Brain microvascular endothelial cell (primary cell): ENCODE results near the gene ZBTB43.
"Not testable (repeated sequence)": the region's sequence is repeated elsewhere in the genome, so short reads cannot be mapped to it uniquely, and the experiment has no call there.

Experiments
- DNase-seq: peaks from one replicate; pipeline ENCODE4 v3.0.0-alpha.2; 2020
- H3K27ac ChIP-seq: fragments of 250-450 bp; sonication (Bioruptor Pico); 2 replicates; pipeline ENCODE4 v1.5.1; 2020; ENCODE audit warnings: mild to moderate bottlenecking, moderate library complexity
- H3K27me3 ChIP-seq: fragments of 250-450 bp; sonication (Bioruptor Pico); replicated peaks from 2 replicates; pipeline ENCODE4 v1.5.1; 2020; ENCODE audit warnings: mild to moderate bottlenecking
- H3K36me3 ChIP-seq: fragments of 250-450 bp; sonication (Bioruptor Pico); replicated peaks from 2 replicates; pipeline ENCODE4 v1.5.1; 2020; ENCODE audit warnings: mild to moderate bottlenecking
- H3K4me3 ChIP-seq: 2 replicates; pipeline ENCODE4 v1.5.1; 2011; ENCODE audit warnings: low read depth, mild to moderate bottlenecking, control low read depth, low read length, moderate library complexity
- CTCF ChIP-seq: IDR thresholded peaks from 2 replicates; pipeline ENCODE4 v1.5.1; 2011; ENCODE audit warnings: low read depth, mild to moderate bottlenecking, moderate library complexity, low read length, control low read depth, inconsistent platforms; ENCODE audit errors: missing control alignments
- in situ Hi-C: cut with HindIII; loops from 2 replicates; pipeline ENCODE4 v1.10.0; 2017; ENCODE audit warnings: low sequenced_read_pairs, low pct_ligation_motif_present

Gene ZBTB43

GRCh38 chr9:126805554-126806262 is 868 bp downstream of the ZBTB43 start:
- in situ Hi-C loops = no loop called here
- H3K36me3 ChIP-seq = peaks cover 3% of the 10 kb centered on the region
- H3K27ac ChIP-seq = peak overlapping the region; percentile 60
- H3K27me3 ChIP-seq = no peaks in the 10 kb centered on the region
- DNase-seq = peak; percentile 63
- H3K4me3 ChIP-seq = peak overlapping the region; percentile 92
- TF ChIP-seq CTCF = no peak

GRCh38 chr9:126806336-126806735 is 1.5 kb downstream of the ZBTB43 start:
- in situ Hi-C loops = no loop called here
- no peak overlapping the region for H3K4me3 ChIP-seq
- DNase-seq = no peak

GRCh38 chr9:126809068-126809467 is 4.2 kb downstream of the ZBTB43 start:
- no peak overlapping the region for H3K4me3 ChIP-seq
- H3K27me3 ChIP-seq = no peaks in the 10 kb centered on the region
- H3K36me3 ChIP-seq = peaks cover 8% of the 10 kb centered on the region
- in situ Hi-C loops = no loop called here
- H3K27ac ChIP-seq = no peak overlapping the region
- DNase-seq = no peak
- no peak for TF ChIP-seq CTCF

More at GRCh38 chr9:126806336-126806735, 1.5 kb downstream of the ZBTB43 start:
- Histone ChIP-seq H3K27me3 (no peaks in the 10 kb centered on the region), H3K27ac (peak overlapping the region; percentile 60), H3K36me3 (peaks cover 3% of the 10 kb centered on the region)
- no peak for TF ChIP-seq CTCF

- DNase-seq, in situ Hi-C loops, H3K36me3 ChIP-seq, H3K4me3 ChIP-seq, H3K27me3 ChIP-seq, H3K27ac ChIP-seq: not testable (repeated sequence)
These were observed 5.4 kb downstream of the ZBTB43 start for GRCh38 chr9:126810221-126810620.

- in situ Hi-C loops = no loop called here
- Histone ChIP-seq H3K27ac (no peak overlapping the region), H3K36me3 (peaks cover 8% of the 10 kb centered on the region), H3K4me3 (no peak overlapping the region), H3K27me3 (no peaks in the 10 kb centered on the region)
- DNase-seq = no peak
- no peak for TF ChIP-seq CTCF
These were observed 8.2 kb downstream of the ZBTB43 start for GRCh38 chr9:126813072-126813471.

GRCh38 chr9:126814091-126814490 is 9.3 kb downstream of the ZBTB43 start:
- TF ChIP-seq CTCF = no peak
- in situ Hi-C loops = no loop called here
- Histone ChIP-seq H3K27ac (no peak overlapping the region), H3K36me3 (peaks cover 8% of the 10 kb centered on the region), H3K4me3 (no peak overlapping the region), H3K27me3 (no peaks in the 10 kb centered on the region)
- no peak for DNase-seq

- H3K27ac ChIP-seq, H3K36me3 ChIP-seq, DNase-seq, in situ Hi-C loops, H3K27me3 ChIP-seq, H3K4me3 ChIP-seq: not testable (repeated sequence)
These were observed 12.8 kb downstream of the ZBTB43 start for GRCh38 chr9:126817615-126818014.
